OCI-LY7 (cell line): ENCODE results near the gene COL15A1. TPM values are rescaled to one million over a fixed set of nuclear protein-coding genes. Genes with fewer than 3 reads are reported as not detected.
A peak's percentile ranks its signal among the peaks of the same experiment; 100 is the strongest.

Experiments used
- BruUV-seq: library from RNA; stranded (reverse); fragments of 400-500 nt; replicated peaks from 2 replicates; lab custom pipeline; 2021; lab: Mats Ljungman, UMichigan
- CTCF ChIA-PET: fragments of 300-600 bp; sonication (Branson Sonifier 250); formaldehyde crosslinking; loops from one replicate; lab custom pipeline; 2022; ENCODE audit warnings: antibody characterized with exemption; ENCODE audit not compliant: unreplicated experiment; lab: Charles Lee
- POLR2A ChIA-PET: fragments of 300-600 bp; sonication (Branson Sonifier 250); formaldehyde crosslinking; loops from one replicate; lab custom pipeline; 2022; ENCODE audit warnings: antibody characterized with exemption; lab: Charles Lee
- DNase-seq: peaks from one replicate; pipeline ENCODE4 v3.0.0-alpha.2; 2015; ENCODE audit warnings: low spot score
- H2AFZ ChIP-seq: fragments of 200-600 bp; sonication (generic), shearing (Covaris generic); 2 replicates; pipeline ENCODE4 v1.6.1; 2014; ENCODE audit warnings: mild to moderate bottlenecking, antibody characterized with exemption, low read length, moderate library complexity
- H3K27ac ChIP-seq: fragments of 200-600 bp; sonication (generic); 2 replicates; pipeline ENCODE4 v1.5.1; 2014; ENCODE audit warnings: mixed run types, low read depth, mild to moderate bottlenecking, moderate library complexity, low read length, inconsistent platforms; ENCODE audit not compliant: poor library complexity, severe bottlenecking
- H3K36me3 ChIP-seq: fragments of 200-600 bp; sonication (generic); 2 replicates; pipeline ENCODE4 v1.6.1; 2014; ENCODE audit warnings: mild to moderate bottlenecking, antibody characterized with exemption, low read length, moderate library complexity, mixed read lengths; ENCODE audit not compliant: insufficient read depth
- H3K4me1 ChIP-seq: fragments of 200-600 bp; sonication (generic); 2 replicates; pipeline ENCODE4 v1.5.1; 2014; ENCODE audit warnings: mild to moderate bottlenecking, low read length; ENCODE audit not compliant: insufficient read depth, poor library complexity, severe bottlenecking
- H3K4me2 ChIP-seq: fragments of 200-600 bp; sonication (generic); 2 replicates; pipeline ENCODE4 v1.6.1; 2014; ENCODE audit warnings: mild to moderate bottlenecking, low read length
- H3K4me3 ChIP-seq: fragments of 200-600 bp; sonication (generic); 2 replicates; pipeline ENCODE4 v1.5.1; 2014; ENCODE audit warnings: mild to moderate bottlenecking, low read depth, low read length; ENCODE audit not compliant: poor library complexity, severe bottlenecking
- H3K79me2 ChIP-seq: fragments of 200-600 bp; sonication (generic); 2 replicates; pipeline ENCODE4 v1.6.1; 2016; ENCODE audit warnings: low read depth, mild to moderate bottlenecking, low read length, moderate library complexity, mixed read lengths; ENCODE audit not compliant: insufficient read depth
- H3K9me2 ChIP-seq: fragments of 200-600 bp; sonication (generic); 2 replicates; pipeline ENCODE4 v1.6.1; 2016; ENCODE audit warnings: mild to moderate bottlenecking, low read length, mixed read lengths; ENCODE audit not compliant: insufficient read depth
- H3K9me3 ChIP-seq: fragments of 200-600 bp; sonication (generic); 2 replicates; pipeline ENCODE4 v1.6.1; 2014; ENCODE audit warnings: mild to moderate bottlenecking, mixed run types, low read length, mixed read lengths
- H4K20me1 ChIP-seq: fragments of 200-600 bp; sonication (generic); 2 replicates; pipeline ENCODE4 v1.6.1; 2014; ENCODE audit warnings: mild to moderate bottlenecking, antibody characterized with exemption, low read length, moderate library complexity, mixed read lengths; ENCODE audit not compliant: insufficient read depth
- CTCF ChIP-seq: fragments of 200-600 bp; sonication (generic); conservative IDR thresholded peaks from 2 replicates; pipeline ENCODE4 v1.5.1; 2014; ENCODE audit warnings: mild to moderate bottlenecking, antibody characterized with exemption, low read length, moderate library complexity, mixed read lengths
- EZH2phosphoT487 ChIP-seq: fragments of 200-600 bp; sonication (generic); IDR thresholded peaks from 2 replicates; pipeline ENCODE4 v1.6.1; 2018; ENCODE audit warnings: low read depth, borderline replicate concordance, mild to moderate bottlenecking, mixed run types, antibody characterized with exemption, low read length, moderate library complexity, mixed read lengths
- intact Hi-C: fragments of 100-400 bp; cut with micrococcal nuclease; formaldehyde crosslinking; loops from one replicate; pipeline ENCODE4 v1.10.0; 2022; ENCODE audit not compliant: unreplicated experiment
- total RNA-seq, 2 experiments: library from RNA; depleted of rRNA in 1 of 2; stranded (reverse); fragments of >200 nt in 1 of 2; shearing (Covaris generic) in 1 of 2; gene quantifications; 2 replicates each; pipeline ENCODE4 v1.2.3, GENCODE V29; 2014 to 2022

The COL15A1 gene
- total RNA-seq, 2 experiments from 2014 or later: not detected

- Histone ChIP-seq H4K20me1 (peaks cover 16% of the 10 kb centered on the region; the same call in 1 of the 2 replicates), H3K36me3 (0 out of 2 replicates have a peak, but pooled peaks cover 11% of the 10 kb centered on the region), H3K9me3 (no peaks in the 10 kb centered on the region), H3K9me2 (no peaks in the 10 kb centered on the region), H3K4me2 (peak overlapping the region; percentile 95), H2AFZ (no peak overlapping the region), H3K27ac (no peak overlapping the region), H3K4me3 (peak overlapping the region; percentile 78), H3K4me1 (peaks cover 59% of the 10 kb centered on the region), H3K79me2 (peaks cover 55% of the 10 kb centered on the region; the same call in 1 of the 2 replicates)
- no TSS peak for BruUV-seq
- intact Hi-C loops: loop anchor here (2.0 kb wide), 1 partner anchor 33 kb away; no protein-coding TSS in a partner anchor
- CTCF ChIA-PET: no interaction called here
- no peak for TF ChIP-seq EZH2phosphoT487
- TF ChIP-seq CTCF: no peak
- POLR2A ChIA-PET: interaction anchor here (0.6 to 2.5 kb wide), 5 partner anchors 8 to 48 kb away, joined by 3 to 10 read pairs (median 6); no protein-coding TSS in a partner anchor
- DNase-seq: no peak
These were observed 162.3 kb downstream of the COL15A1 start for GRCh38 chr9:99106044-99106375.

DNA sequence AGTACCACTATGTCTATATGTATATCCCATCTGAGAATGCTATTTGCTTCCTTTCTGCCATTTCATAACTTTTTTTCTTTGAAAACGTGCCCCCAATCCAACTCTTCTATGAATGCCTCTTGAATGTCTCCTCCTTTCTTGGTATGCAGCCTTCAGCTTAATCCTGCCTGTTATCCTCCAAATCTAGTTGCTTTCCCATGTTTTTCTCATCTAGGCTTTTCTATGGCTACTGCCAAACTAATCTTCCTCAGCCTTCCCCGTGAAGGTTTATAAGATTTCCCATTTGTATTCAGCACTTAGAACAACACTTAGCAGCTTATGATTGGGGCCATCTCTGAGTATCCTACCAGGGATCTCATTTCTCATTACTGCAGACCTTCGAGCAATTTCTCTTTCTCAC, 163.7 kb downstream of the COL15A1 start:
- Histone ChIP-seq H2AFZ (no peak overlapping the region), H3K27ac (no peak overlapping the region), H3K4me3 (peak overlapping the region; percentile 78), H3K4me2 (peak overlapping the region; percentile 95), H3K9me3 (no peaks in the 10 kb centered on the region), H4K20me1 (peaks cover 16% of the 10 kb centered on the region; the same call in 1 of the 2 replicates), H3K9me2 (no peaks in the 10 kb centered on the region), H3K4me1 (peaks cover 73% of the 10 kb centered on the region), H3K79me2 (peaks cover 68% of the 10 kb centered on the region; the same call in 1 of the 2 replicates), H3K36me3 (peaks cover 20% of the 10 kb centered on the region; the same call in 1 of the 2 replicates)
- TF ChIP-seq EZH2phosphoT487: no peak
- TF ChIP-seq CTCF: no peak
- no peak for DNase-seq
- ChIA-PET CTCF (no interaction called here), POLR2A (interaction anchor here (0.5 to 1.2 kb wide), 6 partner anchors 11 to 1103 kb away, joined by 3 to 8 read pairs (median 4); no protein-coding TSS in a partner anchor)
- BruUV-seq: no TSS peak
- intact Hi-C loops: loop anchor here (2.0 kb wide), 1 partner anchor 31 kb away; no protein-coding TSS in a partner anchor

DNA sequence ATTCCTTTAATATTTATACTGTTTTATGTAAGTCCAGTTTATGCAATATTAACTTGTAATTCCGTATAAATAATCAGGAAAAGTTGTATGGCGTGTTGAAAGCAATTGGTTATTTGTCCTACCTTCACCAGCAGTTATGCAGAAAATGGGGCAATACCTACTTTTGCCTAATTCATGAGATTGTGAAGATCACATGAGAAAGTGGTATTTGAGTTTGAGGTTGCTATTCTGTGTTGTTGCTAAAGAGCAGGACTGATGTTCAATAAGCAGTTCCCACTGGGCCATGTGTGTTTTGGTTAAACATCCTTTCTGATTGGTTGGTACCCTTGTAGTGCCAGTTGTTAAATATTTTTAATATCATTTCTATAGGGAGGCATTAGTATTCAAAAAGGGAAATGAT, 164.4 kb downstream of the COL15A1 start:
- Histone ChIP-seq H3K4me3 (peak overlapping the region; percentile 78), H3K9me3 (no peaks in the 10 kb centered on the region), H2AFZ (no peak overlapping the region), H3K27ac (no peak overlapping the region), H3K36me3 (peaks cover 23% of the 10 kb centered on the region; the same call in 1 of the 2 replicates), H3K4me1 (peaks cover 80% of the 10 kb centered on the region), H3K4me2 (peak overlapping the region; percentile 95), H3K79me2 (peaks cover 74% of the 10 kb centered on the region; the same call in 1 of the 2 replicates), H3K9me2 (no peaks in the 10 kb centered on the region), H4K20me1 (peaks cover 16% of the 10 kb centered on the region; the same call in 1 of the 2 replicates)
- intact Hi-C loops: no loop called here
- CTCF ChIA-PET: no interaction called here
- DNase-seq: no peak
- POLR2A ChIA-PET: interaction anchor here (0.6 kb wide), 1 partner anchor 110 kb away, joined by 4 read pairs; no protein-coding TSS in a partner anchor
- TSS peak; percentile 18 for BruUV-seq
- no peak for TF ChIP-seq CTCF
- no peak for TF ChIP-seq EZH2phosphoT487
